Measurements from ENCODE around the gene RFX2. TPM values are rescaled to one million over a fixed set of nuclear protein-coding genes. Genes with fewer than 3 reads are reported as not detected.
"Not testable (repeated sequence)": the region's sequence is repeated elsewhere in the genome, so short reads cannot be mapped to it uniquely, and the experiment has no call there.

RFX2 gene
- polyA plus RNA-seq, 6 donors from 2014 or later: 0.89 to 5.9 (median 1.2) TPM

DNA sequence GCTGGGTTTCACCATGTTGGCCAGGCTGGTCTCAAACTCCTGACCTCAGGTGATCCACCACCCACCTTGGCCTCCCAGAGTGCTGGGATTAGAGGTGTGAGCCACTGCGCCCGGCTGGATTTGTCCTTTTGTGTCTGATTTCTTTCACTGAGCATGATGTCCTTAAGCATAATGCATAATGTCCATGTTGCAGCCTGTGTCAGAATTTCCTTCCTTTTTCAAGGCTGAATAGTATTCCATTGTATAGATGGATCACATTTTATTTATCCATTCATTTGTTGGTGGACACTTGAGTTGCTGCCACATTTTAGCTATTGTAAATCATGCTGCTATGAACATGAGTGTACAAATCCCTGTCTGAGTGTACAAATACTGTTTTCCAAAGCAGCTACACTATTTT is 25.5 kb downstream of the RFX2 start:
- peaks cover 0 to 3% (median 0%) of the 10 kb centered on the region in 7 donors for H3K9me3 Mint-ChIP-seq
- no peak for ATAC-seq (ENCODE audit: low read depth in 2 of 2)
- no peak for DNase-seq
- H3K36me3 Mint-ChIP-seq: no peaks in the 10 kb centered on the region
- peaks cover 21 to 22% (median 21%) of the 10 kb centered on the region in 3 donors for H3K4me1 Mint-ChIP-seq
- H3K4me3 Mint-ChIP-seq: no peak overlapping the region
- H3K27me3 Mint-ChIP-seq: peaks cover 0 to 11% (median 0%) of the 10 kb centered on the region in 3 donors
- H3K27ac Mint-ChIP-seq: peak overlapping the region in 2 of 6 donors; percentile 14 to 29

DNA sequence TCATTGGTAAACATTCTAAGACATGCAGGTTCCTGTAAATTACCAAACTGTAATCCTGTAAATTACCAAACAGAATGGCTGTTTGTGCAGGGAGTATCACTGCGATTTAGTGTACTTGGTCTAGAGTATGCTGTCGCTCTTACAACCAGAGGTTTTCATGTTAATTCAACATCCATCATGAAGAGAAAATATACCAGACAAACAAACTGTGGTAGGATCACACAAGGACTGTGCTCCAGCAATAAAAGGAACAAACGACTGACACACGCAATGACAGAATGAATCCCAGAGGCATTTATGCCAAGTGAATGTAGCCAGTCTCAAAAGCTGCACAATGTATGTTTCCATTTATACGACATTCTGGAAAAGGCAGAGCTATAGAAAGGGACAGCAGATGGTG is 31.2 kb downstream of the RFX2 start:
- Mint-ChIP-seq H3K9me3 (peaks cover 0 to 5% (median 0%) of the 10 kb centered on the region in 7 donors), H3K4me1 (peaks cover 0 to 3% (median 0%) of the 10 kb centered on the region in 3 donors), H3K4me3 (no peak overlapping the region), H3K27ac (no peak overlapping the region), H3K27me3 (no peaks in the 10 kb centered on the region), H3K36me3 (no peaks in the 10 kb centered on the region)
- DNase-seq (no peak), ATAC-seq (ENCODE audit: low read depth in 2 of 2) (no peak)

DNA sequence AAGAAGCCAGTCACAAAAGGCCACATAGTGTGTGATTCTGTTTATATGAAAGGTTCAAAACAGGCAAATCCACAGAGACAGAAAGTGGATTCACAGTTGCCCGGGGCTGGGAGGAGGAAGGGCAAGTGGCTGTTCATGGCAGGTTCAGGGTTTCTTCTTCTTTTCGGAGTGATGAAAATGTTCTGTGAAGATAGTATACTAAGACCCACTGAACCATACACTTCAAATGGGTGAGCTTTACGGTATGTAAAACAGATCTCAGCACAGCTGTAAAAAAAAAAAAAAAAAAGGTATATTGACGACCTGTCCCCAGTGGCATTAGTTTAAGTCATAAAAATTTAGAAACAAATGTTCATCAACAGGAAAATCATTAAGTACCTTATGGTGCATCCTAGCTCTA is 32.2 kb downstream of the RFX2 start:
- Mint-ChIP-seq H3K36me3 (no peaks in the 10 kb centered on the region), H3K27ac (no peak overlapping the region), H3K9me3 (peaks cover 0 to 5% (median 0%) of the 10 kb centered on the region in 7 donors), H3K4me1 (peaks cover 0 to 3% (median 0%) of the 10 kb centered on the region in 3 donors), H3K27me3 (no peaks in the 10 kb centered on the region), H3K4me3 (no peak overlapping the region)
- no peak for DNase-seq
- ATAC-seq (ENCODE audit: low read depth in 2 of 2): peak; percentile 45 to 80

DNA sequence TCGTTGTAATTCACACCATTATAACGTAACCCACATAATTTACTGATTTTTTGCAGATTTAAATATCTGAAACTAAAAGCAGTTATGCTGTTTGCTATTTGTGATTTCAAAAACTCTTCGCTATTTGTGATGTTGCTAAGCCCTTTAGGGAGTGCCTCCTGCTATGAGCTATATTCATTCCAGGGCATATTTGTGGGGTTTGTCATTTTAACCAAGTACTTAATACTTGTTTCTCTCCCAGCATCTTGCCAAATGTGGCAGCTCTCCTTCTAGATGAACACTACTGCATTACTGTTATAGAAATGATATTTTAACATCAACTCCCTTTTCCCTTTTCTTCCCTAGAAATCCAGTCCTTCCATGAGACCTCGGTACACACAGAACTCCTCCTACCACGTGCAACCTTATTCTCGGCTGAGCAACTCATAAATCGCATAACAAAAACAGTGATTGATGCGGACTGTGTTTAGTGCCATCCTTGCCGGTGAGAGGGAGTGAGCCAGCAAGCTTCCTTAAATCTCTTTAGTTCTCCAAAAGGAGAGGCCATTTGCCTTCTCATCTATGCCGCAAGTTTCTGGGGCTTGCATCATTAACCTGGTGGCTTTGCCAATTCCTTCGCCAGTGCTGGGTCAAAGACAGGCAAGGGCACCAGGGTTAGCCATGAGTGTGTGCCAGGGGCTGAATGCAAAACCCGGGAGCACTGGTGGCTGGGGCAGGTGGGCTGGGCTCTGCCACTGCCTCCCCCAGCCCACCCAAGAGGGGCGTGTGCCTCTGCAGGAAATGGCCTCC is 33.4 kb downstream of the RFX2 start:
- no peak overlapping the region for H3K27ac Mint-ChIP-seq
- H3K9me3 Mint-ChIP-seq: peaks cover 0 to 5% (median 0%) of the 10 kb centered on the region in 7 donors
- H3K27me3 Mint-ChIP-seq: no peaks in the 10 kb centered on the region
- no peak overlapping the region for H3K4me3 Mint-ChIP-seq
- H3K36me3 Mint-ChIP-seq: no peaks in the 10 kb centered on the region
- peaks cover 0 to 3% (median 0%) of the 10 kb centered on the region in 3 donors for H3K4me1 Mint-ChIP-seq
- ATAC-seq (ENCODE audit: low read depth in 2 of 2): no peak
- DNase-seq: no peak

DNA sequence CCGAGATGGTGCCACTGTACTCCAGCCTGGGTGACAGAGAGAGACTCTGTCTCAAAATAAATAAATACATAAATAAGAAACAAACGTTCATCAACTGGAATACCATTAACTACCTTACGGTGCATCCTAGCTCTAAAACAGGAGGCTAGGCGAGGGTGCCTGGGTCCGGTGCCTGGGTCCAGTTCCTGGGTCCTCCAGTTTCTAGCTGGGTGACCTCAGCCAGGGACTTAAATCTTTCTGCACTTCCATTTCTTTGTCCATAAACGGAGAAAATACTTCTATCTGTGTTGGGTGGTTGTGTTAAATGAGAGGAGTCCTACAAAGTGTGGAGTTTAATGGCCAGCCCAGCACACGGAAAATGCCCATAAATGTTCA is 34.0 kb downstream of the RFX2 start:
- H3K4me3 Mint-ChIP-seq: no peak overlapping the region
- no peak for DNase-seq
- H3K36me3 Mint-ChIP-seq: no peaks in the 10 kb centered on the region
- H3K27me3 Mint-ChIP-seq: no peaks in the 10 kb centered on the region
- no peak for ATAC-seq (ENCODE audit: low read depth in 2 of 2)
- H3K27ac Mint-ChIP-seq: no peak overlapping the region
- peaks cover 0 to 2% (median 0%) of the 10 kb centered on the region in 7 donors for H3K9me3 Mint-ChIP-seq
- peaks cover 0 to 3% (median 0%) of the 10 kb centered on the region in 3 donors for H3K4me1 Mint-ChIP-seq

DNA sequence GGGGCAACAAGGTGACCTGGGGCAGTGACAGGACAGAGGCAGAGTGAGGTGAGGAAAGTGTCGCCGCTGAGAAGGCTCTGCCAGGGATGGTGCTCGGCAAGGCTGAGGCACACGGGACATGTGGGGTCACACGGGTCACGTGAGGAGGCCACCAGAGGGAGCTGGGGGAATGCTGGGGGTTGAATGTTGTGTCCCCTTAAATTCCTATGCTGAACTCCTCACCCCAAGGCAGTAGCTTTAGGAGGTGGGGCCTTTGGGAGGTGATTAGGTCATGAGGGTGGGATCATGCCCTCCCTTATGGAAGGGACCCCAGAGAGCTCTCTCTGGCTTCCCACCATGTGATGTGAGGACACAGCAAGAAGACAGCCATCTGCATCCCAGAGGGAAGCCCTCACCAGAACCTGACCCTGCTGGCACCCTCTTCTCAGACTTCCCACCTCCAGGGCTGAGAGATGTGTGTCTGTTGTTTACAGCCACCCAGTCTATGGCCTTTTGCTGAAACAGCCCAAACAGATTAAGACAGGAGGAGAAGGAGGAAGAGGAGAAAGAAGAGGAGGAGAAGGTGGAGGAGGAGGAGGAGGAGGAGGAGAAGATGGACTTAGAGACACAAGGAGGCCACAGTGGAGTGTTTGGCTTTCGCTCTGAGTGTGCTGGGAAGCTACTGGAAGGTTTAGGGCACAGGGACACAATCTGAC is 35.4 kb downstream of the RFX2 start:
- Mint-ChIP-seq H3K4me1 (peaks cover under 1 to 3% (median 1%) of the 10 kb centered on the region in 3 donors), H3K27me3 (no peaks in the 10 kb centered on the region), H3K27ac (peak overlapping the region in 1 of 6 donors; percentile 89), H3K9me3 (peaks cover 0 to 1% (median 0%) of the 10 kb centered on the region in 7 donors), H3K4me3 (no peak overlapping the region), H3K36me3 (peaks cover 0 to 2% of the 10 kb centered on the region in 2 donors)
- no peak for ATAC-seq (ENCODE audit: low read depth in 2 of 2)
- no peak for DNase-seq

DNA sequence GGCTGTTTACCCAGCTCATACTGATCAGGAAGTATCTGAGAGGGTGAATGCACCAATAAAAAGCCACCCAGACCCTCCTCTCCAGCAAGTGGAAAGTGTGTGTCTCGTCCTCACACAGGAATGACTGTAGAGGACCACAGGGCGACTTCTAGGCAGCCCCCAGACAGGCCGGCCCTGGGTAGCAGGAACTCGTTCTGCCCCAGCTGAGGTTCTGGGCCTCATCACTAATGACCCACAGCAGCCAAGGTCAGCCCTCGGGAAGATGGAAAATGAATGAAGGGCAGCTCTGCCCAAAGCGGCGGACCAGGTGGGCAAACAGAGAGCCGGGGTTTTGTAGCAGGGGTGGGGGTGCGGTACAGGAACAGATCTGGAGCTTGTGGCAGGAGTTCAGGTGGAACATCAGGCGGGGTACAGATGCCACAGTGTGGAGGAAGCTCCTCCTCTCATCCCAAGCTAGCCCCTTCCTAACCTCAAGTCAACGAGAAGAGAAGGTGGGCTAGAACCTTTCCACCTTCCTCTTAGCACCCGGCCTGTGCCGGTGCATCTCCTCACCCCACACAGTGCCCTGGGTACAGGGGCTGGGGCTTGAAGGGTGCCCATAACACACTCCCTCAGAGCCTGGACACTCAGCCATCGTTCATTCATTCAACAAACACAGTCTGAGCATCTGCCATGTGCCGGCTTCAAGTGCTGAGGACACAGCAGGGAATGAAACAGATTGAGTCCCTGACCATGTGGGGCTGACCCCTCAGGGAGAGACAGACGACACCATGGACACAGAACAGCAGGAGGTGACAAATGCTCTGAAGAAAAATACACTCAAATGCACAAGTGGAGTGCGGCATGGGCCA is 36.2 kb downstream of the RFX2 start:
- peak overlapping the region in 1 of 6 donors; percentile 89 for H3K27ac Mint-ChIP-seq
- H3K27me3 Mint-ChIP-seq: peaks cover 0 to 4% (median 0%) of the 10 kb centered on the region in 3 donors
- H3K9me3 Mint-ChIP-seq: peaks cover 0 to 8% (median 1%) of the 10 kb centered on the region in 7 donors
- ATAC-seq (ENCODE audit: low read depth in 2 of 2) (no peak), DNase-seq (no peak)
- peaks cover 4 to 10% of the 10 kb centered on the region in 2 donors for H3K36me3 Mint-ChIP-seq
- H3K4me3 Mint-ChIP-seq: no peak overlapping the region
- H3K4me1 Mint-ChIP-seq: peaks cover 7 to 9% (median 8%) of the 10 kb centered on the region in 3 donors

DNA sequence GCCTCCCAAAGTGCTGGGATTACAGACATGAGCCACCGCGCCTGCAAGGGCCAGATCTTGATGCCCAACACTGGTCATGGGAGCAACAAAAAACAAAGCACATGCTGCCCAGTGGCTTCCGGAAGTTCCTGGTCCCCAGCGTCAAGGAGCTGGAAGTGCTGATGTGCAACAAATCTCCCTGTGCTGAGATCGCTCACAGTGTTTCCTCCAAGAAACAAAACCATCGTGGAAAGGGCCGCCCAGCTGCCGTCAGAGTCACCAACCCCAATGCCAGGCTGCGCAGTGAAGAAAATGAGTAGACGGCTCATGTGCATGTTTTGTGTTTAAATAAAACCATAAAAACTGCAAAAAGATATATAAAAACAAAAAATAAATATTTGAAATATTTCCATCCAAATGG is 37.1 kb downstream of the RFX2 start:
- not testable (repeated sequence) for ATAC-seq (ENCODE audit: low read depth in 2 of 2); H3K4me3 Mint-ChIP-seq; H3K27me3 Mint-ChIP-seq; H3K9me3 Mint-ChIP-seq; DNase-seq; H3K27ac Mint-ChIP-seq; H3K4me1 Mint-ChIP-seq
- peaks cover 4 to 12% of the 10 kb centered on the region in 2 donors for H3K36me3 Mint-ChIP-seq

DNA sequence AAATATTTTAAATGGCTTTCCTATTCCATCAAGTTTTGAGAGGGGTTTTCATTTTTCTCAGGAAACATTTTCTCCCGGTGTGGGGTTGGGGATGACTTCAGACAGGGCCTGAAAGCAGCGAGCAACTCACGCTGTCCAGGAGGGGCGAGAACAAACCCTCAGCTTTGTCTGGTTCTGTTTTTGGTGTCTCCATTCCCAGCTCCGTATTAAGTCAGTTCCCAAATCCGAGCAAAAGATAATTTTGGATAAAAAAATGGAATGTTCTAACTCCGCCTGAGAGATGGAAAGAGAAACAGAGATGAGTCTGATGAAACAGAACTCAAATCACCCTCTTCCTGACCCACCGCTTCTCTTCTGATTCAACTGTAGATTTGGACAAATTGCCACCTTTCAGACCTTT is 38.4 kb downstream of the RFX2 start:
- Mint-ChIP-seq H3K9me3 (peaks cover 0 to 8% (median 0%) of the 10 kb centered on the region in 7 donors), H3K36me3 (peaks cover 4 to 12% of the 10 kb centered on the region in 2 donors), H3K4me1 (peaks cover 5 to 9% (median 7%) of the 10 kb centered on the region in 3 donors), H3K4me3 (no peak overlapping the region), H3K27me3 (peaks cover 4 to 7% (median 6%) of the 10 kb centered on the region in 3 donors), H3K27ac (no peak overlapping the region)
- DNase-seq (no peak), ATAC-seq (ENCODE audit: low read depth in 2 of 2) (no peak)

DNA sequence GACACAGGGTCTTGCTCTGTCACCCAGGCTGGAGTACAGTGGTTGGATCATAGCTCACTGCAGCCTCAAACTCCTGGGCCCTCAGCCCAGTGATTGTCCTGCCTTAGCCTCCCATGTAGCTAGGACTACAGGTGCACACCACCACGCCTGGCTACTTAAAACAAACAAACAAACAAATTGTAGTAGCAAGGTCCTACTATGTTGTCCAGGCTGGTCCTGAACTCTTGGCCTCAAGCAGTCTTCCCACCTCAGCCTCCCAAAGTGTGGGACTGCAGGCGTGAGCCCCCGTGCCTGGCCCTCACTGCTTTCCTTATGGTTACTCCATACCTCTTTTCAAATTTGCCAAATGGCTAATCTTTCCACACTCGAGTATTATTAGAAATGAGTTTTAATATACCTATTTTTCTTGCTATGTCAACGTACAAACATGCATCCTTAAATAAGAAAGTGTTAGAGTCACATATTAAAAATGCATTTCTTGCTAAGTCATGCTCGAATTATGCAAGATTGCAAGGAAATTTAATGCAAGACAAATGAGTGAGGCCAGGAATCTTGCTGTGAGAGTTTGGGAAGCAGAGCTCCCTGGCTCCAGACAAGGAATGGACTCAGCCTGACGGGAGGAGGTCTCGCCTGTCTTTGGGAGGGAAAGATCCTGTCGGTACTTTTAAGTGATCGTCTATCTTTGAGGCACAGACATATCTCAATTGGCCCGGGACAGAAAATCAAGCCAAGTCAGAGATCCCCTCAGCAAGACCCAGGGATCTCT is 39.4 kb downstream of the RFX2 start:
- Mint-ChIP-seq H3K36me3 (peaks cover 4 to 12% of the 10 kb centered on the region in 2 donors), H3K27ac (peak overlapping the region in 3 of 6 donors; percentile 8 to 52 (median 28)), H3K4me1 (peaks cover 7 to 9% (median 7%) of the 10 kb centered on the region in 3 donors), H3K4me3 (peak overlapping the region in 1 of 8 donors; percentile 56), H3K9me3 (peaks cover 0 to 8% (median 0%) of the 10 kb centered on the region in 7 donors), H3K27me3 (peaks cover 9 to 17% (median 16%) of the 10 kb centered on the region in 3 donors)
- DNase-seq (no peak), ATAC-seq (ENCODE audit: low read depth in 2 of 2) (no peak)

DNA sequence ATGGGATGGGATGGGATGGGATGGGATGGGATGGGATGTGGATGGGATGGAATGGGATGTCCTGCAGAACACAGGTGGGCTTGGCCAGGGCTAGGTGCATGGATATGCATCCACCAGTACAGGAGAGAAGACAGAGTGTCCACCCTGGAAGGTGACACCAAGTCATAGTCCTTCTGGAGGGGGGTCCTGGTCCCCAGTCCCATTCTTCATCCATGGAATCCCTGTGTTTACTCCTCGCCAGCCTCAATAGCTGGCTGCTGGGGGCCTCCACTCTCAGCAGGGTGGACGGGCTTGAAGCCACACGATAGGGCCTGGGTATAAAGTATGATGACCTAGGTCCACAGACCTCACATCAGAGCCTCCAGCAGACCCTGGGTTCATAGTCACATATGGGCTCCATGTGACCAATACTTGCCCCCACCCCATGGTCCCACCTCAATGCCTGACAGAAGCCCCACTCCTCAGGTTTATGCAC is 40.1 kb downstream of the RFX2 start:
- Mint-ChIP-seq H3K9me3 (peaks cover 0 to 8% (median 0%) of the 10 kb centered on the region in 7 donors), H3K36me3 (peaks cover 4 to 12% of the 10 kb centered on the region in 2 donors), H3K4me1 (peaks cover 7 to 11% (median 9%) of the 10 kb centered on the region in 3 donors), H3K27me3 (peaks cover 9 to 17% (median 16%) of the 10 kb centered on the region in 3 donors), H3K27ac (peak overlapping the region in 5 of 6 donors; percentile 28 to 89 (median 52)), H3K4me3 (no peak overlapping the region)
- DNase-seq (no peak), ATAC-seq (ENCODE audit: low read depth in 2 of 2) (peak in 1 of 2 donors; percentile 20)

DNA sequence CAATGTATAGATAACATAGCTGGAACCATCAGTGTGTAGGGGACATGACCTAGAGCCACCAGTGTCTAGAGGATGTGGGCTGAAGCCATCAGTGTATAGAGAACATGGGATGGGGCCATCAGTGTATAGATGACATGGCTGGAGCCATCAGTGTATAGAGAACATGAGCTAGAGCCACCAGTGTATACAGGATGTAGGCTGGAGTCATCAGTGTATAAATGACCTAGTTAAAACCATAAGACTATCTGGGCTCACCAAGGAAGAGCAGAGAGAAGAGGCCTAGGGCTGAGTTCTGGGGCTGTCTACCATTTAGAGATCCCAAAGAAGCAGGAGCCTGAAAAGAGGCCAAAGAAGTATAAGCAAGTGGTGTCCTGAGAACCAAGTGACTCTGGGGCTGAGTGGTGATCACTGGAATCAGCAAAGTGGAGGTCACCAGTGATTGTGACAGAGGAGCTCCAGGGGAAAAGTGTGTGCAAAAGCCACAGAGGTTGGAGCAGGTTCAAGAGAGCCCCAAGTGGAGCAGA is 41.0 kb downstream of the RFX2 start:
- no peak for DNase-seq
- peaks cover 7 to 11% (median 9%) of the 10 kb centered on the region in 3 donors for H3K4me1 Mint-ChIP-seq
- peaks cover 14 to 22% (median 19%) of the 10 kb centered on the region in 3 donors for H3K27me3 Mint-ChIP-seq
- H3K36me3 Mint-ChIP-seq: peaks cover 4 to 12% of the 10 kb centered on the region in 2 donors
- ATAC-seq (ENCODE audit: low read depth in 2 of 2): peak; percentile 60 to 63
- peak overlapping the region in 5 of 6 donors; percentile 82 to 97 (median 89) for H3K27ac Mint-ChIP-seq
- H3K9me3 Mint-ChIP-seq: peaks cover 0 to 8% (median 0%) of the 10 kb centered on the region in 7 donors
- peak overlapping the region in 4 of 8 donors; percentile 10 to 48 (median 40) for H3K4me3 Mint-ChIP-seq

Measured in naive B cell (primary cell).